Prostate gland (tissue), 2 donors: Measurements from ENCODE around the gene ADAM29. TPM values are rescaled to one million over a fixed set of nuclear protein-coding genes. Genes with fewer than 3 reads are reported as not detected.
"Not testable (repeated sequence)": the region's sequence is repeated elsewhere in the genome, so short reads cannot be mapped to it uniquely, and the experiment has no call there.

ENCODE experiments used
- DNase-seq: peaks from one replicate; pipeline ENCODE4 v3.0.0-alpha.2; 2019; ENCODE audit warnings: low spot score
- H3K27ac ChIP-seq, 2 donors: fragments of 200-600 bp; sonication (generic); 2 replicates each; pipeline ENCODE4 v1.5.1; 2017 to 2019
- H3K27me3 ChIP-seq: fragments of 200-600 bp; sonication (generic); replicated peaks from 2 replicates; pipeline ENCODE4 v1.5.1; 2019; ENCODE audit not compliant: insufficient read depth
- H3K36me3 ChIP-seq, 2 donors: fragments of 200-600 bp; sonication (generic); 1 replicate in 1 of 2; 2 replicates in 1 of 2; pipeline versions ENCODE4 v1.5.1 to v1.8.1; 2017 to 2019
- H3K4me1 ChIP-seq: fragments of 200-600 bp; sonication (generic); replicated peaks from 2 replicates; pipeline ENCODE4 v1.5.1; 2019
- H3K4me3 ChIP-seq, 2 donors: fragments of 200-600 bp; sonication (generic); 2 replicates each; pipeline ENCODE4 v1.5.1; 2017 to 2019
- H3K9me3 ChIP-seq: fragments of 200-600 bp; sonication (generic); 2 replicates; pipeline ENCODE4 v1.5.1; 2017
- CTCF ChIP-seq, 4 experiments: fragments of 200-600 bp in 2 of 4; fragments of 450-650 bp in 2 of 4; sonication (generic) in 2 of 4; IDR thresholded peaks; 1 replicate in 3 of 4; 2 replicates in 1 of 4; pipeline ENCODE4 v1.5.1; 2016 to 2019; ENCODE audit warnings: antibody characterized with exemption in 4 of 4, mild to moderate bottlenecking in 2 of 4, moderate library complexity in 2 of 4
- POLR2A ChIP-seq: fragments of 450-650 bp; IDR thresholded peaks from one replicate; pipeline ENCODE4 v1.6.1; 2016; ENCODE audit warnings: antibody characterized with exemption, mild to moderate bottlenecking
- POLR2AphosphoS5 ChIP-seq: sonication (generic); formaldehyde crosslinking; IDR thresholded peaks from one replicate; pipeline ENCODE4 v1.6.1; 2017; ENCODE audit warnings: antibody characterized with exemption
- WGBS: methylation state at CpG from one replicate; pipeline ENCODE4 v1.1.5; 2018; 5-methylcytosine and 5-hydroxymethylcytosine counted together
- intact Hi-C: fragments of 100-400 bp; cut with DNase I; formaldehyde crosslinking; loops from one replicate; pipeline ENCODE4 v1.14.2; 2022
- total RNA-seq, 2 donors: library from RNA; depleted of rRNA; stranded (reverse); fragments of >200 nt; gene quantifications; one replicate each; pipeline ENCODE4 v1.1.0, GENCODE V29; 2016

Gene ADAM29
- total RNA-seq, 2 donors from 2014 or later: 0.64 to 5.3 TPM

GRCh38 chr4:174983128-174983750 is 65.1 kb downstream of the ADAM29 start:
- Histone ChIP-seq H3K36me3 (no peaks in the 10 kb centered on the region), H3K4me1 (no peaks in the 10 kb centered on the region), H3K4me3 (no peak overlapping the region), H3K27ac (no peak overlapping the region), H3K9me3 (no peaks in the 10 kb centered on the region), H3K27me3 (no peaks in the 10 kb centered on the region)
- intact Hi-C loops: no loop called here
- WGBS: 41% methylated on average over 6 of the region's 6 CpGs
- DNase-seq: no peak
- TF ChIP-seq POLR2AphosphoS5 (no peak), POLR2A (no peak), CTCF (IDR thresholded peaks at IDR 0.05) (no peak)

DNA sequence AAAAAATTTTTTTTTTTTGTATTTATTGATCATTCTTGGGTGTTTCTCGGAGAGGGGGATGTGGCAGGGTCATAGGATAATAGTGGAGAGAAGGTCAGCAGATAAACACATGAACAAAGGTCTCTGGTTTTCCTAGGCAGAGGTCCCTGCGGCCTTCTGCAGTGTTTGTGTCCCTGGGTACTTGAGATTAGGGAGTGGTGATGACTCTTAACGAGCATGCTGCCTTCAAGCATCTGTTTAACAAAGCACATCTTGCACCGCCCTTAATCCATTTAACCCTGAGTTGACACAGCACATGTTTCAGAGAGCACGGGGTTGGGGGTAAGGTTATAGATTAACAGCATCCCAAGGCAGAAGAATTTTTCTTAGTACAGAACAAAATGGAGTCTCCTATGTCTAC is 65.7 kb downstream of the ADAM29 start:
- H3K9me3 ChIP-seq, H3K4me3 ChIP-seq, DNase-seq, H3K27me3 ChIP-seq, H3K36me3 ChIP-seq, H3K4me1 ChIP-seq, intact Hi-C loops, H3K27ac ChIP-seq: not testable (repeated sequence)
- 69% methylated on average over 1 of the region's 5 CpGs for WGBS

DNA sequence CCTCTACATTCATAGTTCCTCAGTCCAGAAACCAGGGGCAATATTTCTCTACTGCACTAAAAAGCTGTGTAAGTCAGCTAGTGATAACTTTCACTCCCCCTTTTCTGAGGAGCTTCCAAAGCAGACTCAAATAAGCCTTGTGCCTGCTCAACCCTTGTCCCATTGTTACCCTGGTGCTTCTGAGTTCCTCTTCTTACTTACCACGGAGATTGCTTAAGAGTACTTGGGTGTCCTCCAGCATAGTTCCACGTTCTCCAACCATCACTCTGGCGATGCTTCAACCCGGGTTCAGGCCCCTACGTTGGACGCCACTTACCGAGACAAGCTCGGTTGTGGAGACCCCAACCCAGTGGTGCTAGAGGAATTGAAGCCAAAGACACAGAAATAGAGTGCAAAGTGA is 71.6 kb downstream of the ADAM29 start:
- Histone ChIP-seq H3K4me1 (no peaks in the 10 kb centered on the region), H3K9me3 (no peaks in the 10 kb centered on the region), H3K27me3 (no peaks in the 10 kb centered on the region), H3K36me3 (no peaks in the 10 kb centered on the region), H3K4me3 (no peak overlapping the region), H3K27ac (no peak overlapping the region)
- DNase-seq: no peak
- TF ChIP-seq POLR2A: no peak
- no peak for TF ChIP-seq POLR2AphosphoS5
- TF ChIP-seq CTCF (IDR thresholded peaks at IDR 0.05): no peak
- WGBS: 88% methylated on average over 8 of the region's 8 CpGs
- intact Hi-C loops: no loop called here

DNA sequence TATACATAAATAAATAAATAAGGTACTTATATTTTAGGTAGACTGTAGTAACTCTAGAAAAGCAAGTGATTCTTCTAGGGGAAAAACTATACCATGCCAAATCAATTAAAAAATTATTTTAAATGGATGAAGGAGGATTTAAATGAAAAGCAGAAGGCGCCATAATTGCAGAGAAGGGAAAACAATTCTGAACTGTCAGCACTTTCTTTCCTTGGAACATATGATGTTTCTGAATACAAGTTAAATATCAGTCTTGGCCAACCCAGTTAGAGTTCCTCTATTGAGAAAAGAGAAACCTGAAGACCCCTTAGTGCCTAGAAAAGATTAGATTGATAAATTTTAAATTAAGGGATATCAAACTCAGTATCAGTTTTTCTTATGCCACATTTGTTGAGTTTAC is 75.8 kb downstream of the ADAM29 start:
- no peaks in the 10 kb centered on the region for H3K36me3 ChIP-seq
- no peak overlapping the region for H3K4me3 ChIP-seq
- DNase-seq: no peak
- intact Hi-C loops: no loop called here
- no peaks in the 10 kb centered on the region for H3K9me3 ChIP-seq
- 86% methylated on average over 1 of the region's 1 CpG for WGBS
- H3K4me1 ChIP-seq: no peaks in the 10 kb centered on the region
- TF ChIP-seq POLR2A (no peak), CTCF (IDR thresholded peaks at IDR 0.05) (no peak), POLR2AphosphoS5 (no peak)
- H3K27me3 ChIP-seq: no peaks in the 10 kb centered on the region
- no peak overlapping the region for H3K27ac ChIP-seq

DNA sequence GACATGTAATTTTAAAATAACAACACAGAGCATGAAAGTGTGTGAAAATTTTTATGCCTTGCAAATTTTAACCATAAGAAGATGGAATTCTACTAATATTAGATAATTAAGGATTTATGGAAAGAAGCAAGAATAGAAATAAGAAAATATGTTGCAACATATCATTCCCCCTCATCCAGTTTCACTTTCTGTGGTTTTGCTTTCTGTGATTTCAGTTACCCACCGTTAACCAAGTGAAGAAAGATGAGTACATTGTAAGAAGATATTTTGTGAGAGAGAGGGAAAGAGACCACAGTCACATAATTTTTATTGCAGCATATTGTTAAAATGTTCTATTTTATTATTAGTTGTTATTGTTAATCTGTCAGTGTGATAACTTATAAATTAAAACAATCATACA is 77.9 kb downstream of the ADAM29 start:
- no peak for DNase-seq
- Histone ChIP-seq H3K4me3 (no peak overlapping the region), H3K27me3 (no peaks in the 10 kb centered on the region), H3K4me1 (no peaks in the 10 kb centered on the region), H3K27ac (no peak overlapping the region), H3K9me3 (no peaks in the 10 kb centered on the region), H3K36me3 (no peaks in the 10 kb centered on the region)
- TF ChIP-seq POLR2A: no peak
- no peak for TF ChIP-seq CTCF (IDR thresholded peaks at IDR 0.05)
- no peak for TF ChIP-seq POLR2AphosphoS5
- 78% methylated on average over 1 of the region's 1 CpG for WGBS
- intact Hi-C loops: no loop called here
